SK-N-SH (cell line): ENCODE data around the gene AXIN1. TPM values are rescaled to one million over a fixed set of nuclear protein-coding genes. Genes with fewer than 3 reads are reported as not detected.
"Not testable (repeated sequence)": the region's sequence is repeated elsewhere in the genome, so short reads cannot be mapped to it uniquely, and the experiment has no call there.

ENCODE experiments used
- CTCF ChIA-PET: fragments of 300-600, 350-600 bp; formaldehyde crosslinking; extraction: SDS; loops from one replicate; lab custom pipeline; 2021; lab: Yijun Ruan, JAX
- POLR2A ChIA-PET: fragments of 350-600 bp; sonication (Branson Sonifier 250); formaldehyde crosslinking; extraction: SDS; loops from one replicate; lab custom pipeline; 2020; ENCODE audit warnings: antibody characterized with exemption, inconsistent platforms; lab: Yijun Ruan, JAX
- DNase-seq: peaks from one replicate; pipeline ENCODE4 v3.0.0; 2012
- H2AFZ ChIP-seq: fragments of 200-600 bp; sonication (generic); 2 replicates; pipeline ENCODE4 v1.8.1; 2016; ENCODE audit warnings: antibody characterized with exemption, mild to moderate bottlenecking, low read depth
- H3F3A ChIP-seq: fragments of 200-600 bp; sonication (generic); replicated peaks from 2 replicates; pipeline ENCODE3; 2016; ENCODE audit warnings: antibody characterized with exemption, mild to moderate bottlenecking; ENCODE audit not compliant: insufficient read depth
- H3K27ac ChIP-seq, 2 experiments: fragments of 200-500 bp in 1 of 2; fragments of 200-600 bp in 1 of 2; sonication (Bioruptor generic) in 1 of 2; sonication (generic), shearing (Covaris generic) in 1 of 2; 2 replicates each; pipeline versions ENCODE4 v1.5.1 to v1.6.1; 2014 to 2016; ENCODE audit warnings: low read depth in 2 of 2, inconsistent platforms in 1 of 2, low read length in 1 of 2, mild to moderate bottlenecking in 1 of 2, mixed read lengths in 1 of 2
- H3K27me3 ChIP-seq: fragments of 200-600 bp; sonication (generic), shearing (Covaris generic); 2 replicates; pipeline ENCODE4 v1.6.1; 2016; ENCODE audit warnings: mixed run types; ENCODE audit not compliant: insufficient read depth
- H3K36me3 ChIP-seq, 2 experiments: fragments of 200-500 bp in 1 of 2; fragments of 200-600 bp in 1 of 2; sonication (Bioruptor generic) in 1 of 2; sonication (generic) in 1 of 2; replicated peaks in 1 of 2; 2 replicates each; pipeline versions ENCODE3 to v1.5.1; 2014 to 2016; ENCODE audit warnings: low read length in 1 of 2, mild to moderate bottlenecking in 1 of 2; ENCODE audit not compliant: insufficient read depth in 2 of 2, control insufficient read depth in 1 of 2
- H3K4me1 ChIP-seq, 2 experiments: fragments of 200-500 bp in 1 of 2; fragments of 200-600 bp in 1 of 2; sonication (Bioruptor generic) in 1 of 2; sonication (generic), shearing (Covaris generic) in 1 of 2; 2 replicates each; pipeline versions ENCODE4 v1.5.1 to v1.6.1; 2014 to 2016; ENCODE audit warnings: low read depth in 1 of 2, low read length in 1 of 2, mixed run types in 1 of 2; ENCODE audit not compliant: insufficient read depth in 2 of 2, control insufficient read depth in 1 of 2
- H3K4me2 ChIP-seq: fragments of 200-600 bp; sonication (generic), shearing (Covaris generic); 2 replicates; pipeline ENCODE4 v1.6.1; 2017; ENCODE audit warnings: mixed run types
- H3K4me3 ChIP-seq, 2 experiments: fragments of 200-500 bp in 1 of 2; fragments of 200-600 bp in 1 of 2; sonication (Bioruptor generic) in 1 of 2; sonication (generic), shearing (Covaris generic) in 1 of 2; 2 replicates each; pipeline versions ENCODE4 v1.5.1 to v1.8.1; 2014 to 2016; ENCODE audit warnings: low read depth in 2 of 2, inconsistent platforms in 1 of 2, low read length in 1 of 2, mild to moderate bottlenecking in 1 of 2, mixed read lengths in 1 of 2, moderate library complexity in 1 of 2
- H3K79me2 ChIP-seq: fragments of 200-600 bp; sonication (generic); 2 replicates; pipeline ENCODE4 v1.8.1; 2017; ENCODE audit warnings: mild to moderate bottlenecking; ENCODE audit not compliant: insufficient read depth
- H3K9ac ChIP-seq: fragments of 200-600 bp; sonication (generic); 2 replicates; pipeline ENCODE4 v1.6.1; 2017; ENCODE audit warnings: mixed run types
- H3K9me2 ChIP-seq: fragments of 200-600 bp; sonication (generic); 2 replicates; pipeline ENCODE4 v1.6.1; 2017; ENCODE audit warnings: mixed run types
- H3K9me3 ChIP-seq: fragments of 200-600 bp; sonication (generic); 2 replicates; pipeline ENCODE4 v1.6.1; 2017; ENCODE audit warnings: mixed run types, mild to moderate bottlenecking, moderate library complexity
- H4K20me1 ChIP-seq: fragments of 200-600 bp; sonication (generic); 2 replicates; pipeline ENCODE4 v1.6.1; 2017; ENCODE audit warnings: mild to moderate bottlenecking, mixed run types; ENCODE audit not compliant: insufficient read depth
- CHD2 ChIP-seq: fragments of 150-350 bp; IDR thresholded peaks from 2 replicates; pipeline ENCODE4 v1.6.1; 2018; ENCODE audit warnings: low read length; ENCODE audit not compliant: partially characterized antibody
- FOSL2 ChIP-seq: IDR thresholded peaks from 2 replicates; pipeline ENCODE4 v1.4.0; 2012; ENCODE audit warnings: low read depth, mild to moderate bottlenecking, moderate library complexity, borderline replicate concordance
- FOXJ3 ChIP-seq: sonication (generic); formaldehyde crosslinking; IDR thresholded peaks from 2 replicates; pipeline ENCODE4 v1.5.1; 2020; ENCODE audit warnings: mild to moderate bottlenecking, missing genetic modification reagents
- FOXM1 ChIP-seq: IDR thresholded peaks from 2 replicates; pipeline ENCODE4 v1.4.0; 2012; ENCODE audit warnings: low read depth, mild to moderate bottlenecking
- GABPA ChIP-seq: IDR thresholded peaks from 2 replicates; pipeline ENCODE4 v1.4.0; 2012; ENCODE audit warnings: low read depth, mild to moderate bottlenecking
- JUND ChIP-seq: IDR thresholded peaks from 2 replicates; pipeline ENCODE4 v1.4.0; 2012
- NRF1 ChIP-seq: IDR thresholded peaks from 2 replicates; pipeline ENCODE4 v1.6.1; 2012; ENCODE audit warnings: low read depth, mild to moderate bottlenecking, low read length
- TCF12 ChIP-seq: IDR thresholded peaks from 2 replicates; pipeline ENCODE4 v1.4.0; 2012
- WGBS: methylation state at CpG from one replicate; pipeline ENCODE4 v1.1.6; 2017; ENCODE audit warnings: low lambda C conversion rate; 5-methylcytosine and 5-hydroxymethylcytosine counted together
- polyA plus RNA-seq, 3 experiments: library from polyadenylated mRNA; depleted of rRNA; stranded (reverse); fragments of >200 nt; gene quantifications; 2 replicates each; pipeline ENCODE4 v1.2.3, GENCODE V29; 2012
- TF ChIP-seq, protein P1 (sequence below): IDR thresholded peaks from 2 replicates; pipeline ENCODE4 v1.4.0; 2012; ENCODE audit warnings: low read depth
- TF ChIP-seq, protein P2 (sequence below): IDR thresholded peaks from 2 replicates; pipeline ENCODE4 v1.6.1; 2012; ENCODE audit warnings: mild to moderate bottlenecking, low read depth, low read length, moderate library complexity
- TF ChIP-seq, protein P3 (sequence below): fragments of 200-600 bp; sonication (generic); IDR thresholded peaks from 2 replicates; pipeline ENCODE4 v1.6.1; 2017; ENCODE audit warnings: antibody characterized with exemption, mild to moderate bottlenecking, moderate library complexity

The AXIN1 gene
- polyA plus RNA-seq, 1 of the 3 experiments (the other 2 are of a cell fraction), result 19.9 TPM

DNA sequence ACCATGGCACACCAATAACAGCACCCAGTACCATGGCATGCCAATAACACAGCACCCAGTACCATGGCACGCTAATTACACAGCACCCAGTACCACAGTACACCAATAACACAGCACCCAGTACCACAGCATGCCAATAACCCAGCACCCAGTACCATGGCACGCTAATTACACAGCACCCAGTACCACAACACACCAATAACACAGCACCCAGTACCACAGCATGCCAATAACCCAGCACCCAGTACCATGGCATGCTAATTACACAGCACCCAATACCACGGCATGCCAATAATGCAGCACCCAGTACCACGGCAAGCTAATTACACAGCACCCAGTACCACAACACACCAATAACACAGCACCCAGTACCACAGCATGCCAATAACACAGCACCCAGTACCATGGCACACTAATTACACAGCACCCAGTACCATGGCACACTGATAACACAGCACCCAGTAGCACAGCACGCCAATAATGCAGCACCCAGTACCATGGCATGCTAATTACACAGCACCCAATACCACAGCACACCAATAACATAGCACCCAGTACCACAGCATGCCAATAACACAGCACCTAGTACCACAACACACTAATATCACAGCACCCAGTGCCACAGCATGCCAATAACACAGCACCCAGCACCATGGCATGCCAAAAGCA is 18.2 kb downstream of the AXIN1 start:
- H3K36me3 ChIP-seq, H2AFZ ChIP-seq, DNase-seq, H3K4me2 ChIP-seq, H3F3A ChIP-seq, H3K27ac ChIP-seq, H3K9ac ChIP-seq, H3K9me3 ChIP-seq, CTCF ChIA-PET, POLR2A ChIA-PET, H3K4me3 ChIP-seq, H3K9me2 ChIP-seq, H3K27me3 ChIP-seq: not testable (repeated sequence)
- Histone ChIP-seq H4K20me1 (peaks cover 90% of the 10 kb centered on the region), H3K79me2 (peaks cover 95% of the 10 kb centered on the region), H3K4me1 (peaks cover 0 to 23% of the 10 kb centered on the region in 2 experiments; a peak in 1 of 4 replicates)
- WGBS, result 97% methylated on average over 4 of the region's 5 CpGs

GRCh38 chr16:333406-334094 is 19.0 kb downstream of the AXIN1 start:
- Histone ChIP-seq H3F3A (no peaks in the 10 kb centered on the region), H3K9me3 (no peaks in the 10 kb centered on the region), H3K4me2 (no peak overlapping the region), H2AFZ (no peak overlapping the region), H3K4me1 (peaks cover 0 to 23% of the 10 kb centered on the region in 2 experiments; a peak in 1 of 4 replicates), H3K36me3 (no peaks in the 10 kb centered on the region), H3K27me3 (no peaks in the 10 kb centered on the region), H4K20me1 (peaks cover 89% of the 10 kb centered on the region), H3K27ac (no peak overlapping the region), H3K9ac (no peak overlapping the region), H3K9me2 (no peaks in the 10 kb centered on the region), H3K79me2 (peaks cover 95% of the 10 kb centered on the region), H3K4me3 (no peak overlapping the region)
- CTCF ChIA-PET, result no interaction called here
- 94% methylated on average over 6 of the region's 6 CpGs for WGBS
- TF ChIP-seq FOXJ3 (CRISPR knock-in tag) (no peak), JUND (no peak), FOSL2 (no peak), NRF1 (no peak), FOXM1 (no peak), GABPA (no peak), TCF12 (no peak), CHD2 (no peak)
- TF ChIP-seq, protein P1, sequence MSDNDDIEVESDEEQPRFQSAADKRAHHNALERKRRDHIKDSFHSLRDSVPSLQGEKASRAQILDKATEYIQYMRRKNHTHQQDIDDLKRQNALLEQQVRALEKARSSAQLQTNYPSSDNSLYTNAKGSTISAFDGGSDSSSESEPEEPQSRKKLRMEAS, result no peak
- TF ChIP-seq, protein P2, sequence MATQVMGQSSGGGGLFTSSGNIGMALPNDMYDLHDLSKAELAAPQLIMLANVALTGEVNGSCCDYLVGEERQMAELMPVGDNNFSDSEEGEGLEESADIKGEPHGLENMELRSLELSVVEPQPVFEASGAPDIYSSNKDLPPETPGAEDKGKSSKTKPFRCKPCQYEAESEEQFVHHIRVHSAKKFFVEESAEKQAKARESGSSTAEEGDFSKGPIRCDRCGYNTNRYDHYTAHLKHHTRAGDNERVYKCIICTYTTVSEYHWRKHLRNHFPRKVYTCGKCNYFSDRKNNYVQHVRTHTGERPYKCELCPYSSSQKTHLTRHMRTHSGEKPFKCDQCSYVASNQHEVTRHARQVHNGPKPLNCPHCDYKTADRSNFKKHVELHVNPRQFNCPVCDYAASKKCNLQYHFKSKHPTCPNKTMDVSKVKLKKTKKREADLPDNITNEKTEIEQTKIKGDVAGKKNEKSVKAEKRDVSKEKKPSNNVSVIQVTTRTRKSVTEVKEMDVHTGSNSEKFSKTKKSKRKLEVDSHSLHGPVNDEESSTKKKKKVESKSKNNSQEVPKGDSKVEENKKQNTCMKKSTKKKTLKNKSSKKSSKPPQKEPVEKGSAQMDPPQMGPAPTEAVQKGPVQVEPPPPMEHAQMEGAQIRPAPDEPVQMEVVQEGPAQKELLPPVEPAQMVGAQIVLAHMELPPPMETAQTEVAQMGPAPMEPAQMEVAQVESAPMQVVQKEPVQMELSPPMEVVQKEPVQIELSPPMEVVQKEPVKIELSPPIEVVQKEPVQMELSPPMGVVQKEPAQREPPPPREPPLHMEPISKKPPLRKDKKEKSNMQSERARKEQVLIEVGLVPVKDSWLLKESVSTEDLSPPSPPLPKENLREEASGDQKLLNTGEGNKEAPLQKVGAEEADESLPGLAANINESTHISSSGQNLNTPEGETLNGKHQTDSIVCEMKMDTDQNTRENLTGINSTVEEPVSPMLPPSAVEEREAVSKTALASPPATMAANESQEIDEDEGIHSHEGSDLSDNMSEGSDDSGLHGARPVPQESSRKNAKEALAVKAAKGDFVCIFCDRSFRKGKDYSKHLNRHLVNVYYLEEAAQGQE, result no peak
- TF ChIP-seq, protein P3, sequence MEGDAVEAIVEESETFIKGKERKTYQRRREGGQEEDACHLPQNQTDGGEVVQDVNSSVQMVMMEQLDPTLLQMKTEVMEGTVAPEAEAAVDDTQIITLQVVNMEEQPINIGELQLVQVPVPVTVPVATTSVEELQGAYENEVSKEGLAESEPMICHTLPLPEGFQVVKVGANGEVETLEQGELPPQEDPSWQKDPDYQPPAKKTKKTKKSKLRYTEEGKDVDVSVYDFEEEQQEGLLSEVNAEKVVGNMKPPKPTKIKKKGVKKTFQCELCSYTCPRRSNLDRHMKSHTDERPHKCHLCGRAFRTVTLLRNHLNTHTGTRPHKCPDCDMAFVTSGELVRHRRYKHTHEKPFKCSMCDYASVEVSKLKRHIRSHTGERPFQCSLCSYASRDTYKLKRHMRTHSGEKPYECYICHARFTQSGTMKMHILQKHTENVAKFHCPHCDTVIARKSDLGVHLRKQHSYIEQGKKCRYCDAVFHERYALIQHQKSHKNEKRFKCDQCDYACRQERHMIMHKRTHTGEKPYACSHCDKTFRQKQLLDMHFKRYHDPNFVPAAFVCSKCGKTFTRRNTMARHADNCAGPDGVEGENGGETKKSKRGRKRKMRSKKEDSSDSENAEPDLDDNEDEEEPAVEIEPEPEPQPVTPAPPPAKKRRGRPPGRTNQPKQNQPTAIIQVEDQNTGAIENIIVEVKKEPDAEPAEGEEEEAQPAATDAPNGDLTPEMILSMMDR, result no peak
- DNase-seq, result no peak
- POLR2A ChIA-PET, result no interaction called here

- H3K9ac ChIP-seq, H2AFZ ChIP-seq, H3F3A ChIP-seq, H3K36me3 ChIP-seq, POLR2A ChIA-PET, H3K4me2 ChIP-seq, H3K9me2 ChIP-seq, DNase-seq, H3K9me3 ChIP-seq, H3K27me3 ChIP-seq, H3K4me3 ChIP-seq: not testable (repeated sequence)
- H4K20me1 ChIP-seq, result peaks cover 89% of the 10 kb centered on the region
- H3K27ac ChIP-seq, result peak overlapping the region in 1 of 2 experiments; percentile 56; a peak in 2 of 4 replicates
- H3K4me1 ChIP-seq, result peaks cover 5 to 30% of the 10 kb centered on the region in 2 experiments; a peak in 2 of 4 replicates
- WGBS, result 81% methylated on average over 6 of the region's 6 CpGs
- CTCF ChIA-PET, result interaction anchor here (1.2 to 1.7 kb wide), 4 partner anchors 22 to 227 kb away, joined by 3 read pairs; partner anchors contain the start of gene HBQ1
- peaks cover 97% of the 10 kb centered on the region for H3K79me2 ChIP-seq
These were observed 21.2 kb downstream of the AXIN1 start for GRCh38 chr16:331181-331814.
